Left ventricle myocardium inferior (tissue), 1 donor: Measurements from ENCODE around the gene CEP170B. TPM values are rescaled to one million over a fixed set of nuclear protein-coding genes. Genes with fewer than 3 reads are reported as not detected.
"Not testable (repeated sequence)": the region's sequence is repeated elsewhere in the genome, so short reads cannot be mapped to it uniquely, and the experiment has no call there.

Experiments used
- DNase-seq: peaks from one replicate; pipeline ENCODE4 v3.0.0-alpha.2; 2020
- H3K27ac ChIP-seq: fragments of 200-600 bp; replicated peaks from 2 replicates; pipeline ENCODE4 v1.8.0; 2021
- H3K27me3 ChIP-seq: fragments of 200-600 bp; 2 replicates; pipeline ENCODE4 v1.8.0; 2021; ENCODE audit warnings: low read depth
- H3K36me3 ChIP-seq: fragments of 200-600 bp; 2 replicates; pipeline ENCODE4 v1.8.0; 2021
- H3K4me1 ChIP-seq: fragments of 200-600 bp; 2 replicates; pipeline ENCODE4 v1.8.0; 2021
- H3K4me3 ChIP-seq: fragments of 200-600 bp; 2 replicates; pipeline ENCODE4 v1.8.0; 2021; ENCODE audit warnings: mild to moderate bottlenecking, moderate library complexity
- H3K9me3 ChIP-seq: fragments of 200-600 bp; replicated peaks from 2 replicates; pipeline ENCODE4 v1.8.0; 2021
- intact Hi-C: fragments of 100-400 bp; cut with micrococcal nuclease; formaldehyde crosslinking; loops from one replicate; pipeline ENCODE4 v1.11.0; 2022
- total RNA-seq: library from RNA; stranded (reverse); fragmentation: NEBNext Ultra II Directional; extraction: Animal tissue kit (Norgen Biotek cat#: 25700); gene quantifications from one replicate; pipeline ENCODE4 v1.2.1, GENCODE V29; 2021
- TF ChIP-seq, protein P1 (sequence below): fragments of 200-600 bp; IDR thresholded peaks from 2 replicates; pipeline ENCODE4 v1.8.0; 2021; ENCODE audit warnings: antibody characterized with exemption, mild to moderate bottlenecking, borderline replicate concordance
- donor health status: DM: no; HTN: yes; CAD: no; lungs with severe emphysema.

Gene CEP170B
- total RNA-seq, 1 donor from 2014 or later = 11.7 TPM

DNA sequence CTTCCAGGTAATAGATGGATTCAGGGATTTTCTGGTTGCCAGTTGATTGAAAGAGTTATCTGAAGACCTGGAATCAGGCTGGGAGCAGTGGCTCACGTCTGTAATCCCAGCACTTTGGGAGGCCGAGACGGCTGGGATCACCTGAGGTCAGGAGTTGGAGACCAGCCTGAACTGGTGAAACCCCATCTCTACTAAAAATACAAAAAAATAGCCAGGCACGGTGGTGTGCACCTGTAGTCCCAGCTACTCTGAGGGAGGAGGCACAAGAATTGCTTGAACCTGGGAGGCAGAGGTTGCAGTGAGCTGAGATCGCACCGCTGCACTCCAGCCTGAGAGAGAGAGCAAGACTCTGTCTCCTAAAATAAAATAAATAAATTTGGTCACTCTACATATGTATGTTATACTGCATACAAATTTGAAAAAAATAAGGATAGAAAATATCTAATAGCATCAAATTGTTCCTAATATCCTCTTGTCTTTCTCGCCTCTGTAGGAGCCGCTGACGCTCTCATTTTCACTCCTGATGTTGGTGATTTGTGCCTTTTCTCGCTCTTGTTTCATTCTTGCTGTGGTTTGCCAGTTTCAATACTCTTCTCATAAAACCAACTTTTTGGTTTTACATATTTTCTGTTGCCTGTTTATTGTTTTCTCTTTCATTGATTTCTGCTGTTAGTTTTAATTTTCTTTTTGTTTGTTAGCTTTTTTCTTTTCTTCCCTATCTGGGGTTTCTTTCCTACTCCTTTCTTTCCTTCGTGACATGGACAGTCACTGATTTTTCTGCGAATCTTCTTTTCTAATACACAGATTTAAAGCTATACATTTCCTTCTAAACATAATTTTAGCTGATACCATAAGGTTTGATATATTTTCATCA lies 35.8 kb downstream of the CEP170B start:
- no peaks in the 10 kb centered on the region for H3K36me3 ChIP-seq
- peaks cover 17% of the 10 kb centered on the region for H3K27me3 ChIP-seq
- intact Hi-C loops = no loop called here
- H3K4me3 ChIP-seq = no peak overlapping the region
- DNase-seq = no peak
- H3K27ac ChIP-seq = no peak overlapping the region
- H3K9me3 ChIP-seq = no peaks in the 10 kb centered on the region
- TF ChIP-seq, protein P1, sequence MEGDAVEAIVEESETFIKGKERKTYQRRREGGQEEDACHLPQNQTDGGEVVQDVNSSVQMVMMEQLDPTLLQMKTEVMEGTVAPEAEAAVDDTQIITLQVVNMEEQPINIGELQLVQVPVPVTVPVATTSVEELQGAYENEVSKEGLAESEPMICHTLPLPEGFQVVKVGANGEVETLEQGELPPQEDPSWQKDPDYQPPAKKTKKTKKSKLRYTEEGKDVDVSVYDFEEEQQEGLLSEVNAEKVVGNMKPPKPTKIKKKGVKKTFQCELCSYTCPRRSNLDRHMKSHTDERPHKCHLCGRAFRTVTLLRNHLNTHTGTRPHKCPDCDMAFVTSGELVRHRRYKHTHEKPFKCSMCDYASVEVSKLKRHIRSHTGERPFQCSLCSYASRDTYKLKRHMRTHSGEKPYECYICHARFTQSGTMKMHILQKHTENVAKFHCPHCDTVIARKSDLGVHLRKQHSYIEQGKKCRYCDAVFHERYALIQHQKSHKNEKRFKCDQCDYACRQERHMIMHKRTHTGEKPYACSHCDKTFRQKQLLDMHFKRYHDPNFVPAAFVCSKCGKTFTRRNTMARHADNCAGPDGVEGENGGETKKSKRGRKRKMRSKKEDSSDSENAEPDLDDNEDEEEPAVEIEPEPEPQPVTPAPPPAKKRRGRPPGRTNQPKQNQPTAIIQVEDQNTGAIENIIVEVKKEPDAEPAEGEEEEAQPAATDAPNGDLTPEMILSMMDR = no peak
- peaks cover 3% of the 10 kb centered on the region for H3K4me1 ChIP-seq

DNA sequence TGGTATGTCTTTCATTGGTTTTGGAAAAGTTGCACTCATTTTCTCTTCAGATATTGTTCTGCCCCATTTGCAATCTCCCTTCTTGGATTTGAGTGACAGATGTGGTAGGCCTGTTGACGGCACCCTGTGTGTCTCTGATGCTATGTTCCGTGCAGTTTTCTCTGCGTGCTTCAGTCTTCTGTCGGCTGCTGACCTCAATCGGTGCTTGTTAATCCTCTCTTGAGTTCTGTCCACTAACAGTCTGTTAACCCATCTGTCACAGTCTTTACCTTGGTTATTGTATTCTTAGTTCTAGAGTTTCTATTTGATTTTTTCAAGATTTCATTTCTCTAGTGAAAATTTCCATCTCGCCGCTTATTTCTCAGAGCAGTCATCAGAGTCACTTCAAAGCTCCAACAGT lies 38.9 kb downstream of the CEP170B start:
- TF ChIP-seq, protein P1 = no peak
- peaks cover 38% of the 10 kb centered on the region for H3K27me3 ChIP-seq

DNA sequence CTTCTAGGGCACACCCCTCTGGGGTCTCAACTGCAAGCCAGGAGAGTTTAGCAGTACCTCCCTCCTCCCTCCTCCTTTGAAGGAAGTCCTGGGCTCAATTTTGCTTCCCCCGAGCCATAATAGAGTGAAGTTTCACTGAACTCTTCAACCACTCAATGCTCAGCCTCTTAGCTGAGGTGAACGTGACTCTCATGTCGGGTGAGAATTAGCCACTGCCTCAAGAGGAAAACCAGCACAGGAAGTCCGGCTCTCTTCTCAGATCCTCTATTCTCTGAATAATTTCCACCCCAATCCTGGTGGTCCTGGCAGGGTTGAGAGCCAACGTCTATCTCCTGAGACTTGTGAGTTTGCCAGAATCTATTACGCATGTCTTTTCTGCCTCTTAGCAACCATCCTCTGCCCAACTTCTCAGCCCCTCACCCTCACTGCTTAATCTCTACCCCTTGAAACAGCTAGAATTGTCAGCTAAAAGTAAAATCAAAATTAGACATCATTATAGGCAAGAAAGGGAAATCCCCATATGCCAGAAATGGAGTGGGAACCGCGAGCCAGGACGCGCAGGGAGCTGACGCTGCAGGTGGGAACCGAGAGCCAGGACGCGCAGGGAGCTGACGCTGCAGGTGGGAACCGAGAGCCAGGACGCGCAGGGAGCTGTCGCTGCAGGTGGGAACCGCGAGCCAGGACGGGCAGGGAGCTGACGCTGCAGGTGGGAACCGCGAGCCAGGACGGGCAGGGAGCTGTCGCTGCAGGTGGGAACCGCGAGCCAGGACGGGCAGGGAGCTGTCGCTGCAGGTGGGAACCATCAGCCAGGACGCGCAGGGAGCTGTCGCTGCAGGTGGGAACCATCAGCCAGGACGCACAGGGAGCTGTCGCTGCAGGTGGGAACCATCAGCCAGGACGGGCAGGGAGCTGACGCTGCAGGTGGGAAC lies 39.8 kb downstream of the CEP170B start:
- H3K27ac ChIP-seq, intact Hi-C loops, H3K4me3 ChIP-seq, H3K4me1 ChIP-seq, DNase-seq, H3K36me3 ChIP-seq, H3K9me3 ChIP-seq: not testable (repeated sequence)
- peaks cover 44% of the 10 kb centered on the region for H3K27me3 ChIP-seq

More for the DNA sequence above, 38.9 kb downstream of the CEP170B start:
- Histone ChIP-seq H3K36me3 (no peaks in the 10 kb centered on the region), H3K9me3 (peaks cover 7% of the 10 kb centered on the region), H3K4me3 (no peak overlapping the region), H3K27ac (no peak overlapping the region), H3K4me1 (no peaks in the 10 kb centered on the region)
- DNase-seq = no peak
- intact Hi-C loops = no loop called here

- H3K9me3 ChIP-seq, intact Hi-C loops, H3K4me3 ChIP-seq, H3K4me1 ChIP-seq, H3K27ac ChIP-seq, DNase-seq, H3K36me3 ChIP-seq: not testable (repeated sequence)
- peaks cover 49% of the 10 kb centered on the region for H3K27me3 ChIP-seq
These were observed 40.5 kb downstream of the CEP170B start for GRCh38 chr14:104905579-104905933.

GRCh38 chr14:104908303-104908702 lies 43.2 kb downstream of the CEP170B start:
- no peak for DNase-seq
- Histone ChIP-seq H3K36me3 (no peaks in the 10 kb centered on the region), H3K27ac (no peak overlapping the region), H3K9me3 (peaks cover 21% of the 10 kb centered on the region), H3K4me1 (no peaks in the 10 kb centered on the region), H3K27me3 (peaks cover 63% of the 10 kb centered on the region), H3K4me3 (no peak overlapping the region)
- TF ChIP-seq, protein P1 = no peak
- intact Hi-C loops = no loop called here

GRCh38 chr14:104912053-104912452 lies 47.0 kb downstream of the CEP170B start:
- intact Hi-C loops = no loop called here
- no peak overlapping the region for H3K4me3 ChIP-seq
- TF ChIP-seq, protein P1 = no peak

More at GRCh38 chr14:104912053-104912452, 47.0 kb downstream of the CEP170B start:
- DNase-seq = no peak
- peaks cover 76% of the 10 kb centered on the region for H3K27me3 ChIP-seq
- no peak overlapping the region for H3K27ac ChIP-seq
- no peaks in the 10 kb centered on the region for H3K36me3 ChIP-seq
- no peaks in the 10 kb centered on the region for H3K4me1 ChIP-seq
- peaks cover 20% of the 10 kb centered on the region for H3K9me3 ChIP-seq
